Neural progenitor cell (in vitro differentiated cells): ENCODE results near the gene DVL1. TPM values are rescaled to one million over a fixed set of nuclear protein-coding genes. Genes with fewer than 3 reads are reported as not detected.

Experiments used
- DNase-seq: peaks from one replicate; pipeline ENCODE4 v3.0.0-alpha.2; 2016; ENCODE audit warnings: low spot score
- H2AFZ ChIP-seq: fragments of 200-600 bp; sonication (generic); replicated peaks from 2 replicates; pipeline ENCODE4 v1.6.1; 2016; ENCODE audit warnings: antibody characterized with exemption
- H3F3A ChIP-seq: fragments of 200-600 bp; sonication (generic); 2 replicates; pipeline ENCODE4 v1.6.1; 2016; ENCODE audit warnings: antibody characterized with exemption, low read depth
- H3K27ac ChIP-seq: fragments of 200-600 bp; sonication (generic); 2 replicates; pipeline ENCODE4 v1.5.1; 2016; ENCODE audit warnings: mild to moderate bottlenecking
- H3K27me3 ChIP-seq: fragments of 200-600 bp; sonication (generic); 2 replicates; pipeline ENCODE4 v1.6.1; 2016; ENCODE audit warnings: mild to moderate bottlenecking, moderate library complexity
- H3K36me3 ChIP-seq: fragments of 200-600 bp; sonication (generic); 2 replicates; pipeline ENCODE4 v1.5.1; 2016
- H3K4me1 ChIP-seq: fragments of 200-600 bp; sonication (generic); 2 replicates; pipeline ENCODE4 v1.6.1; 2016; ENCODE audit warnings: mixed run types
- H3K4me2 ChIP-seq: fragments of 200-600 bp; sonication (generic); 2 replicates; pipeline ENCODE4 v1.6.1; 2016
- H3K4me3 ChIP-seq: fragments of 200-600 bp; sonication (generic); 2 replicates; pipeline ENCODE4 v1.5.1; 2016
- H3K79me2 ChIP-seq: fragments of 200-600 bp; sonication (generic); 2 replicates; pipeline ENCODE4 v1.6.1; 2016; ENCODE audit warnings: low read depth
- H3K9ac ChIP-seq: fragments of 200-600 bp; sonication (generic); 2 replicates; pipeline ENCODE4 v1.6.1; 2016
- H3K9me3 ChIP-seq: fragments of 200-600 bp; sonication (generic); 2 replicates; pipeline ENCODE4 v1.5.1; 2016; ENCODE audit warnings: low read depth
- H4K20me1 ChIP-seq: fragments of 200-600 bp; sonication (generic); 2 replicates; pipeline ENCODE4 v1.6.1; 2016; ENCODE audit warnings: low read depth
- H3K27ac Mint-ChIP-seq: 3 replicates; pipeline ENCODE4 v1.8.0; 2021; ENCODE audit warnings: mixed read lengths
- H3K27me3 Mint-ChIP-seq: 2 replicates; pipeline ENCODE4 v1.8.0; 2022; ENCODE audit warnings: low read depth, mild to moderate bottlenecking, inconsistent platforms, moderate library complexity, mixed read lengths; ENCODE audit not compliant: insufficient read depth
- H3K36me3 Mint-ChIP-seq: 3 replicates; pipeline ENCODE4 v1.8.0; 2021; ENCODE audit warnings: mixed read lengths
- H3K4me1 Mint-ChIP-seq: 3 replicates; pipeline ENCODE4 v1.8.0; 2021; ENCODE audit warnings: mixed read lengths
- H3K4me3 Mint-ChIP-seq: 3 replicates; pipeline ENCODE4 v1.8.0; 2021; ENCODE audit warnings: mild to moderate bottlenecking, moderate library complexity, mixed read lengths
- H3K9me3 Mint-ChIP-seq: 3 replicates; pipeline ENCODE4 v1.8.0; 2020; ENCODE audit warnings: mixed read lengths
- CTCF ChIP-seq: fragments of 200-600 bp; sonication (generic); IDR thresholded peaks from 2 replicates; pipeline ENCODE4 v1.5.1; 2017; ENCODE audit warnings: antibody characterized with exemption, mild to moderate bottlenecking
- EZH2 ChIP-seq: fragments of 200-600 bp; sonication (generic); IDR thresholded peaks from 2 replicates; pipeline ENCODE4 v1.6.1; 2017; ENCODE audit warnings: antibody characterized with exemption, mild to moderate bottlenecking, moderate library complexity
- EZH2phosphoT487 ChIP-seq: fragments of 200-600 bp; sonication (generic); IDR thresholded peaks from 2 replicates; pipeline ENCODE4 v1.6.1; 2017; ENCODE audit warnings: antibody characterized with exemption
- total RNA-seq: library from RNA; depleted of rRNA; stranded (reverse); fragments of >200 nt; gene quantifications from 2 replicates; pipeline ENCODE4 v1.2.3, GENCODE V29; 2015; ENCODE audit warnings: low replicate concordance

DVL1 gene
- total RNA-seq, 1 donor from 2014 or later = 14.5 TPM

GRCh38 chr1:1297802-1298424 lies 51.3 kb downstream of the DVL1 start:
- no peak overlapping the region for H3K27ac Mint-ChIP-seq

GRCh38 chr1:1296070-1297061 lies 52.9 kb downstream of the DVL1 start:
- Mint-ChIP-seq H3K4me1 (no peaks in the 10 kb centered on the region), H3K27ac (no peak overlapping the region), H3K9me3 (no peaks in the 10 kb centered on the region), H3K4me3 (no peak overlapping the region), H3K27me3 (no peaks in the 10 kb centered on the region), H3K36me3 (no peaks in the 10 kb centered on the region)
- Histone ChIP-seq H3K36me3 (no peaks in the 10 kb centered on the region), H3K27me3 (no peaks in the 10 kb centered on the region), H3K27ac (no peak overlapping the region), H3K9ac (no peak overlapping the region), H3F3A (no peaks in the 10 kb centered on the region), H3K4me1 (no peaks in the 10 kb centered on the region), H3K4me2 (no peak overlapping the region), H3K4me3 (no peak overlapping the region), H3K9me3 (no peaks in the 10 kb centered on the region), H4K20me1 (peaks cover 34% of the 10 kb centered on the region), H3K79me2 (no peaks in the 10 kb centered on the region), H2AFZ (no peak overlapping the region)
- TF ChIP-seq EZH2 = no peak
- DNase-seq = no peak

More at GRCh38 chr1:1297802-1298424, 51.3 kb downstream of the DVL1 start:
- Histone ChIP-seq H2AFZ (no peak overlapping the region), H4K20me1 (peaks cover 38% of the 10 kb centered on the region), H3K4me2 (no peak overlapping the region), H3K4me1 (no peaks in the 10 kb centered on the region), H3K36me3 (no peaks in the 10 kb centered on the region), H3K4me3 (no peak overlapping the region), H3K79me2 (no peaks in the 10 kb centered on the region), H3K27me3 (no peaks in the 10 kb centered on the region), H3K27ac (no peak overlapping the region), H3F3A (no peaks in the 10 kb centered on the region), H3K9ac (no peak overlapping the region), H3K9me3 (no peaks in the 10 kb centered on the region)
- no peaks in the 10 kb centered on the region for H3K36me3 Mint-ChIP-seq
- no peak for TF ChIP-seq EZH2phosphoT487
- TF ChIP-seq EZH2 = no peak
- TF ChIP-seq CTCF = no peak
- H3K4me3 Mint-ChIP-seq = no peak overlapping the region
- no peak for DNase-seq
- H3K27me3 Mint-ChIP-seq = no peaks in the 10 kb centered on the region
- no peaks in the 10 kb centered on the region for H3K9me3 Mint-ChIP-seq
- no peaks in the 10 kb centered on the region for H3K4me1 Mint-ChIP-seq

GRCh38 chr1:1295154-1295923 lies 53.9 kb downstream of the DVL1 start:
- H3K9ac ChIP-seq = no peak overlapping the region
- no peak overlapping the region for H3K27ac ChIP-seq
- H3K9me3 Mint-ChIP-seq = no peaks in the 10 kb centered on the region
- no peak overlapping the region for H3K27ac Mint-ChIP-seq
- H3K4me3 ChIP-seq = no peak overlapping the region
- no peak for TF ChIP-seq EZH2phosphoT487
- no peak for TF ChIP-seq CTCF
- TF ChIP-seq EZH2 = no peak
- H3K36me3 ChIP-seq = no peaks in the 10 kb centered on the region
- H4K20me1 ChIP-seq = peaks cover 27% of the 10 kb centered on the region
- no peaks in the 10 kb centered on the region for H3K9me3 ChIP-seq
- no peaks in the 10 kb centered on the region for H3K4me1 Mint-ChIP-seq
- H3K4me3 Mint-ChIP-seq = no peak overlapping the region
- no peaks in the 10 kb centered on the region for H3K79me2 ChIP-seq
- H3K27me3 Mint-ChIP-seq = no peaks in the 10 kb centered on the region
- no peaks in the 10 kb centered on the region for H3K36me3 Mint-ChIP-seq
- no peaks in the 10 kb centered on the region for H3K4me1 ChIP-seq
- no peak overlapping the region for H2AFZ ChIP-seq
- no peaks in the 10 kb centered on the region for H3F3A ChIP-seq
- no peak for DNase-seq
- no peaks in the 10 kb centered on the region for H3K27me3 ChIP-seq
- no peak overlapping the region for H3K4me2 ChIP-seq
